ENCODE data around the gene TMEM222. TPM values are rescaled to one million over a fixed set of nuclear protein-coding genes. Genes with fewer than 3 reads are reported as not detected.

The TMEM222 gene
- total and polyA plus RNA-seq, 5 donors from 2014 or later: 26.3 to 71.2 (median 64.3) TPM

- Histone ChIP-seq H3K9me3 (ENCODE audit: control insufficient read depth in 2 of 2, low read length in 2 of 2) (no peaks in the 10 kb centered on the region), H3K4me3 (ENCODE audit: low read depth, low read length) (no peak overlapping the region), H3K27me3 (ENCODE audit: control insufficient read depth, insufficient read depth, low read length) (no peaks in the 10 kb centered on the region), H3K27ac (ENCODE audit: insufficient read depth, low read length, poor library complexity, severe bottlenecking) (no peak overlapping the region), H3K4me1 (ENCODE audit: control insufficient read depth, insufficient read depth, low read length, poor library complexity, severe bottlenecking) (peaks cover 16% of the 10 kb centered on the region), H3K36me3 (ENCODE audit: control insufficient read depth, insufficient read depth, low read length) (peaks cover 40% of the 10 kb centered on the region)
- peaks cover 19% of the 10 kb centered on the region for H3K36me3 Mint-ChIP-seq
- no peaks in the 10 kb centered on the region for H3K9me3 Mint-ChIP-seq
- DNase-seq: no peak
- H3K4me3 Mint-ChIP-seq: no peak overlapping the region
- H3K4me1 Mint-ChIP-seq: peaks cover 0 to 40% (median 19%) of the 10 kb centered on the region in 4 donors
- no peak overlapping the region for H3K27ac Mint-ChIP-seq
- ATAC-seq (ENCODE audit: low read depth in 2 of 2): no peak
- no peaks in the 10 kb centered on the region for H3K27me3 Mint-ChIP-seq
These were observed 13.8 kb downstream of the TMEM222 start for GRCh38 chr1:27335506-27336422.

GRCh38 chr1:27336756-27337155 lies 14.8 kb downstream of the TMEM222 start:
- DNase-seq (no peak), ATAC-seq (ENCODE audit: low read depth in 2 of 2) (no peak)
- no peaks in the 10 kb centered on the region for H3K9me3 ChIP-seq (ENCODE audit: control insufficient read depth in 2 of 2, low read length in 2 of 2)
- no peaks in the 10 kb centered on the region for H3K27me3 ChIP-seq (ENCODE audit: control insufficient read depth, insufficient read depth, low read length)
- Mint-ChIP-seq H3K4me3 (no peak overlapping the region), H3K4me1 (peaks cover 0 to 44% (median 25%) of the 10 kb centered on the region in 4 donors), H3K9me3 (no peaks in the 10 kb centered on the region), H3K27ac (no peak overlapping the region), H3K27me3 (no peaks in the 10 kb centered on the region), H3K36me3 (peaks cover 19% of the 10 kb centered on the region)
- H3K4me1 ChIP-seq (ENCODE audit: control insufficient read depth, insufficient read depth, low read length, poor library complexity, severe bottlenecking): peaks cover 26% of the 10 kb centered on the region
- peaks cover 31% of the 10 kb centered on the region for H3K36me3 ChIP-seq (ENCODE audit: control insufficient read depth, insufficient read depth, low read length)
- H3K4me3 ChIP-seq (ENCODE audit: low read depth, low read length): no peak overlapping the region
- no peak overlapping the region for H3K27ac ChIP-seq (ENCODE audit: insufficient read depth, low read length, poor library complexity, severe bottlenecking)

GRCh38 chr1:27338751-27339150 lies 16.8 kb downstream of the TMEM222 start:
- Mint-ChIP-seq H3K4me3 (peak overlapping the region in 3 of 4 donors; percentile 53 to 98 (median 75)), H3K4me1 (peaks cover 4 to 37% (median 26%) of the 10 kb centered on the region in 4 donors), H3K36me3 (peaks cover 19% of the 10 kb centered on the region), H3K27ac (peak overlapping the region; percentile 87 to 91 (median 90)), H3K27me3 (no peaks in the 10 kb centered on the region), H3K9me3 (no peaks in the 10 kb centered on the region)
- no peak for DNase-seq
- H3K4me3 ChIP-seq (ENCODE audit: low read depth, low read length): no peak overlapping the region
- peaks cover 20% of the 10 kb centered on the region for H3K36me3 ChIP-seq (ENCODE audit: control insufficient read depth, insufficient read depth, low read length)
- ATAC-seq (ENCODE audit: low read depth in 2 of 2): no peak
- no peaks in the 10 kb centered on the region for H3K27me3 ChIP-seq (ENCODE audit: control insufficient read depth, insufficient read depth, low read length)
- peaks cover 28% of the 10 kb centered on the region for H3K4me1 ChIP-seq (ENCODE audit: control insufficient read depth, insufficient read depth, low read length, poor library complexity, severe bottlenecking)
- no peaks in the 10 kb centered on the region for H3K9me3 ChIP-seq (ENCODE audit: control insufficient read depth in 2 of 2, low read length in 2 of 2)
- H3K27ac ChIP-seq (ENCODE audit: insufficient read depth, low read length, poor library complexity, severe bottlenecking): no peak overlapping the region

DNA sequence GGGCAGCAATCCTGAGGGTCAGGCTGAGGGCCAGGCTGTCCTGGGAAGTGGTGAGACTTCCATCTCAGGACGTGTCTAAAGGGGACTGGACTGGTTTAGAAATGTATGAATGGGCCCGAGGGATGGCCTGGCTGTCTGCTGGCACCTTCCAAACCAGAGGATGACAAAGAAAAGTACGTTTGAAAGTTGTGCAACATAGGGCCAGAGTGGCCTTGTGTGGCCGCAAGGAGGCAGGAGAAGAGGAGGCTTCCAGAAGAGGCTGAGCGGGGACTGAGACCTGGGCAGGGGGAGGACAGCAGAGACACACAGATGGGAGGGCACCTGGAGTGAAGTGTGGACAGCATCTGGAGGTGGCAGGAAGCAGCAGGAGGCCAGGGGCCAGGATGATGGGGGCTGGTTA lies 17.2 kb downstream of the TMEM222 start:
- DNase-seq (no peak), ATAC-seq (ENCODE audit: low read depth in 2 of 2) (no peak)
- Histone ChIP-seq H3K36me3 (ENCODE audit: control insufficient read depth, insufficient read depth, low read length) (peaks cover 18% of the 10 kb centered on the region), H3K27ac (ENCODE audit: insufficient read depth, low read length, poor library complexity, severe bottlenecking) (no peak overlapping the region), H3K27me3 (ENCODE audit: control insufficient read depth, insufficient read depth, low read length) (no peaks in the 10 kb centered on the region), H3K4me3 (ENCODE audit: low read depth, low read length) (no peak overlapping the region), H3K4me1 (ENCODE audit: control insufficient read depth, insufficient read depth, low read length, poor library complexity, severe bottlenecking) (peaks cover 31% of the 10 kb centered on the region), H3K9me3 (ENCODE audit: control insufficient read depth in 2 of 2, low read length in 2 of 2) (no peaks in the 10 kb centered on the region)
- H3K27me3 Mint-ChIP-seq: no peaks in the 10 kb centered on the region
- peaks cover 4 to 40% (median 29%) of the 10 kb centered on the region in 4 donors for H3K4me1 Mint-ChIP-seq
- H3K36me3 Mint-ChIP-seq: peaks cover 16% of the 10 kb centered on the region
- peak overlapping the region in 3 of 4 donors; percentile 53 to 98 (median 84) for H3K4me3 Mint-ChIP-seq
- no peaks in the 10 kb centered on the region for H3K9me3 Mint-ChIP-seq
- peak overlapping the region in 2 of 3 donors; percentile 87 to 90 for H3K27ac Mint-ChIP-seq

GRCh38 chr1:27341525-27342252 lies 19.7 kb downstream of the TMEM222 start, which contains the start of gene SYTL1:
SYTL1 (plus strand) TSS chr1:27342022; CDS start chr1:27345335, 3,313 bp downstream.
- Histone ChIP-seq H3K27ac (ENCODE audit: insufficient read depth, low read length, poor library complexity, severe bottlenecking) (peak within 1 kb of the TSS; percentile 79), H3K36me3 (ENCODE audit: control insufficient read depth, insufficient read depth, low read length) (peaks cover 16% of the 10 kb centered on the region), H3K27me3 (ENCODE audit: control insufficient read depth, insufficient read depth, low read length) (no peaks in the 10 kb centered on the region), H3K9me3 (ENCODE audit: control insufficient read depth in 2 of 2, low read length in 2 of 2) (no peaks in the 10 kb centered on the region), H3K4me3 (ENCODE audit: low read depth, low read length) (peak within 1 kb of the TSS; percentile 95), H3K4me1 (ENCODE audit: control insufficient read depth, insufficient read depth, low read length, poor library complexity, severe bottlenecking) (peaks cover 44% of the 10 kb centered on the region)
- peak within 1 kb of the TSS; percentile 90 to 97 (median 96) for H3K27ac Mint-ChIP-seq
- H3K36me3 Mint-ChIP-seq: peaks cover 18% of the 10 kb centered on the region
- no peaks in the 10 kb centered on the region for H3K9me3 Mint-ChIP-seq
- no peaks in the 10 kb centered on the region for H3K27me3 Mint-ChIP-seq
- ATAC-seq (ENCODE audit: low read depth in 2 of 2) (peak; percentile 62 to 65), DNase-seq (peak; percentile 47 to 83 (median 71))
- peaks cover 4 to 58% (median 35%) of the 10 kb centered on the region in 4 donors for H3K4me1 Mint-ChIP-seq
- H3K4me3 Mint-ChIP-seq: peak within 1 kb of the TSS; percentile 93 to 98 (median 95)

- Mint-ChIP-seq H3K4me3 (peak overlapping the region; percentile 93 to 98 (median 95)), H3K9me3 (no peaks in the 10 kb centered on the region), H3K27ac (peak overlapping the region; percentile 90 to 97 (median 96)), H3K36me3 (peaks cover 17% of the 10 kb centered on the region), H3K27me3 (no peaks in the 10 kb centered on the region), H3K4me1 (peaks cover 4 to 62% (median 35%) of the 10 kb centered on the region in 4 donors)
- peak in 1 of 3 donors; percentile 80 for DNase-seq
- ATAC-seq (ENCODE audit: low read depth in 2 of 2): peak; percentile 33 to 47
- Histone ChIP-seq H3K4me1 (ENCODE audit: control insufficient read depth, insufficient read depth, low read length, poor library complexity, severe bottlenecking) (peaks cover 48% of the 10 kb centered on the region), H3K36me3 (ENCODE audit: control insufficient read depth, insufficient read depth, low read length) (peaks cover 18% of the 10 kb centered on the region), H3K27me3 (ENCODE audit: control insufficient read depth, insufficient read depth, low read length) (no peaks in the 10 kb centered on the region), H3K9me3 (ENCODE audit: control insufficient read depth in 2 of 2, low read length in 2 of 2) (no peaks in the 10 kb centered on the region), H3K4me3 (ENCODE audit: low read depth, low read length) (peak overlapping the region; percentile 95), H3K27ac (ENCODE audit: insufficient read depth, low read length, poor library complexity, severe bottlenecking) (peak overlapping the region; percentile 79)
These were observed 20.4 kb downstream of the TMEM222 start for GRCh38 chr1:27342391-27342777.

DNA sequence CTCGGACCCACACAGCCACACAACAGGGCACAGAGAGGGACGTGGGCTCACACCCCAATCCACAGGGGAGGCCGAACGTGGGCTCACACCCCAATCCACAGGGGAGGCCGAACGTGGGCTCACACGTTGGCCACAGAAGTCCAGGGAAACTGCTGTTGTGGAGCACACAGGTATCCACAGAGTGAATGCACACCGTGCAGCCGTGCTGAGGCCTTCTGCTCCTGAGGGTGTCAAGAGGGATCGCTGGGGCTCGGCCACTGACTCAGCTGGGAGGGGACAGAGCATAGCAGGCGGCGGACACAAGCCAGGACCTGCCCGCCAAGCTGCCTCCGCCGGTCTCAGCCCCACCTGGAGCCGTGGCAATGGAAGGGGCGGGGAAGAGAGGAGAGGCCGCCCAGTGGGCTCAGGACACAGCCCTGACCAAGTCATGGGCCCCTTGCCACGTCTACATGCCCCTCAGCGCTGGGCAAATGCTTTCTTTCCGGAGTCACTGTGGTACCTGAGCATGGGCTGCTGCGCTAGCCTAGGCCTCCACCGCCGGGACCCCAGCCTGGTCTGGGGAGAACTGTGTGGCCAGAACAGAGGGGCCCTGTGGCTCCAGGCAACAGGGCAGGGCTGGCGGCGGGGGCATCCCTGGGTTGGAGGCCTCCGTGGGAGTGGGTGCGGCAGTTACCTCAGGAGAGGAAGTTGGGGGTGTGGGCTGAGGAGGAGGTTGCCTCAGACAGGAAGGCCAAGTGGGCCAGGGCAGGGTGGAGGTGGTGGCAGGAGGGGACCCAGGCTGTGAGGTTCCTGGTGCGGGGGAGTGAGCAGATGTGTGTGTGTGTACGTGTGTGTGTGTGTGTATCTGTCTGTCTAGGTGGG lies 21.0 kb downstream of the TMEM222 start:
- H3K4me3 ChIP-seq (ENCODE audit: low read depth, low read length): peak overlapping the region; percentile 95
- Mint-ChIP-seq H3K27me3 (no peaks in the 10 kb centered on the region), H3K9me3 (no peaks in the 10 kb centered on the region), H3K27ac (peak overlapping the region; percentile 90 to 97 (median 96)), H3K4me1 (peaks cover 4 to 65% (median 36%) of the 10 kb centered on the region in 4 donors), H3K36me3 (peaks cover 21% of the 10 kb centered on the region), H3K4me3 (peak overlapping the region; percentile 93 to 98 (median 95))
- H3K4me1 ChIP-seq (ENCODE audit: control insufficient read depth, insufficient read depth, low read length, poor library complexity, severe bottlenecking): peaks cover 48% of the 10 kb centered on the region
- no peaks in the 10 kb centered on the region for H3K9me3 ChIP-seq (ENCODE audit: control insufficient read depth in 2 of 2, low read length in 2 of 2)
- peak; percentile 84 to 86 for ATAC-seq (ENCODE audit: low read depth in 2 of 2)
- H3K27ac ChIP-seq (ENCODE audit: insufficient read depth, low read length, poor library complexity, severe bottlenecking): peak overlapping the region; percentile 79
- DNase-seq: peak; percentile 65 to 92 (median 82)
- peaks cover 25% of the 10 kb centered on the region for H3K36me3 ChIP-seq (ENCODE audit: control insufficient read depth, insufficient read depth, low read length)
- no peaks in the 10 kb centered on the region for H3K27me3 ChIP-seq (ENCODE audit: control insufficient read depth, insufficient read depth, low read length)
